Metanephros (tissue), 1 donor: ENCODE measurements around the gene ZNF44. TPM values are rescaled to one million over a fixed set of nuclear protein-coding genes. Genes with fewer than 3 reads are reported as not detected.

Source experiments
- total RNA-seq: library from RNA; depleted of rRNA; stranded (reverse); fragments of >200 nt; gene quantifications from one replicate; pipeline ENCODE4 v1.2.3, GENCODE V29; 2014

Gene ZNF44
- total RNA-seq, result 27.0 TPM

DNA sequence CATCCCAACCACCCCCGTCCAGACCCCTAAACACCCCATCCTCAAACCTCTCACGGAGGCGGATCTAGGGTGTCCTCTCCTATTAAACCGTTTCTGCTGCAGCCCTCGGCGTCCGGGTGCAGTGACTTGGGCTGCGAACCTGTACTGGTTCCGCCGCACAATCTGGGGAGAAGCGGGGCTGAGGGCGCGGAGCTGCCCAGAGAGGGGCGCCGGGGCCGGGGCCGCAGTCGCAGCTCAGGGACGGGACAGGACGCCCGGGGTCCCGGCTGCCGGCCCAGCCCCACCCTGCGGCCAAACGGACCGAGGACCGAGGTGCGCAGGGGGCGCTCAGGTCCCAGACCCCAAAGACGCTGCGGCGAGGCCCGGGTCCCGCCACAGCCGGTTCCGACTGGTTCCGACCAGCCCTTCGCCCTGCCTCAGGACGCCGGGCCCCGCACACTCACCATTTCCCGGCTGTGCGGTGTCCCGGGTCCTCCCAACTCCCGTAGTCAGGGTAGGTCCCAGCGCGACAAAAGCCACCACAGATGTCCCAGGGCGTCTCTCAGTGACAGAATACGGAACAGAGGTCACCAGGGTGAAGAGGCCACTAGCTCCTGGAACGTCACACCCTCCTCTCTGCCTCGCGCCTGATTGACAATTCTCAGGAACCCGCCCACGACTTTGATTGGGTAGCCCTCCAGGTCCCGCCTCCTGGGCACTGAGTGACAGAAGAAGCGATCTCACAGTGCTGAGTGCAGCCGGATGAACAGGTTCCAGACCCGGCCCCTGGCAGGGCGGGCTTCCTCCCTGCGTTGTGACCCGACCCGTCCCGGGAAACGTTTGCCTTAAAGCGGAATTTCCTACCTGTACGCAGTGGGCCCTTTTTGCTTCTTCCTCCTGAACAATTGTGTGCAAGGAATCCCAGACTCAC lies at the start of gene ZNF44:
TSS of gene ZNF44 (minus strand) at position 635 of the 910 bp plus-strand sequence. CDS start at position 446, 189 bp downstream.

DNA sequence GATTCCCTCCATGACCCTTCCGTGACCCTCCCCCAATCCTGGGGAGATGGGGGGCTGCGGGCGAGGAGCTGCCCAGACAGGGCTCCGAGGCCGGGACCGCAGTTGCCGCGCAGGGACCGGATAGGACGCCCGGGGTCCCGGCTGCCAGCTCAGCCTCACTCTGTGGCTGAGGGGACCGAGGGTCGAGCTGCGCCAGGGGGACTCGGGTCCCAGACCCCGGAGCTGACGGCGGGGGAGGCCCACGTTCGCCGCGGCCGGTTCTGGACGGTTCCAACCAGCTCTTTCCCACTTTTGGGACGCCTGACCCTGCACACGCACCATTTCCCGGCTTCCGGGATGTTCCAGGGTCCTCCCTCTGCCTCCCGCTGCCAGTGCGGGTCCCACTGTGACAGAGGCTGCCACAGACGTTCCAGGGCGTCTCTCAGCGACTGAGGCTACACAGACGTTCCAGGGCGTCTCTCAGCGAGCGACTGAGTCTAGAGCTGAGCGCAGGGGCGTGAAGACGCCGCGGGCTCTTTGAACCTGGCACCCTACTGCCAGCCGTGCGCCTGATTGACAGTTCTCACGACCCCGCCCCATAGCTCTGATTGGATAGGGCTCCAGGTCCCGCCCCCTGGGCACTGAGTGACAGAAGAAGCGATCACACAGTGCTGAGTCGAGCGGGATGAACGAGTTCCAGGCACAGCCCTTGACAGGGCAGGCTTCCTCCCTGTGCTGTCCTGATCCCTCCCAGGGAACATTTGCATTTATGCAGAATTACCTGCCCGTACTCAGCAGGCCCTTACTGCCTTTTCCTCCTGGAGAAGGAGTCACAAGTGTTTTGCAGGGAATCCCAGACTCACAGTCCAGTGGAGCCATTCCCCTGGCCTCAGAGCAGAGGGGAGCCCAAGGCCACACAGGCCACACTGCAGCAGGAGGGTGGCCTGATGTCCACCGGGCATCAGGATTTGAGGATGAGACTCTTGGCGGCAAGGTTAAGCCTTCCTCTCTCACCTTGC lies 38.8 kb upstream of the ZNF44 start, which contains the start of gene ZNF563:
TSS of gene ZNF563 (minus strand) at position 472 of the 998 bp plus-strand sequence. CDS start at position 321, 151 bp downstream.

Other genes with a start within 250 kb of the ZNF44 start
- 0.93 TPM for gene ZNF878, start 241.9 kb downstream of the ZNF44 start, total RNA-seq
- 27.0 TPM for gene ZNF844, start 230.2 kb downstream of the ZNF44 start, total RNA-seq
- 13.5 TPM for gene ZNF20, start 154.5 kb downstream of the ZNF44 start, total RNA-seq
- 22.8 TPM for gene ZNF625, start 138.1 kb downstream of the ZNF44 start, total RNA-seq
- 17.4 TPM for gene ZNF136, start 131.8 kb downstream of the ZNF44 start, total RNA-seq
- 5.3 TPM for gene ZNF563, start 38.8 kb upstream of the ZNF44 start, total RNA-seq
- 8.1 TPM for gene ZNF442, start 70.8 kb upstream of the ZNF44 start, total RNA-seq
- 6.0 TPM for gene ZNF799, start 106.4 kb upstream of the ZNF44 start, total RNA-seq
- 8.6 TPM for gene ZNF443, start 146.1 kb upstream of the ZNF44 start, total RNA-seq
- gene ZNF709, start 189.9 kb upstream of the ZNF44 start, total RNA-seq, result 13.7 TPM